Testis (tissue), 3 donors: ENCODE measurements around the gene FAM20C. TPM values are rescaled to one million over a fixed set of nuclear protein-coding genes. Genes with fewer than 3 reads are reported as not detected.
A peak's percentile ranks its signal among the peaks of the same experiment; 100 is the strongest.

Source experiments
- DNase-seq: peaks from one replicate; pipeline ENCODE4 v3.0.0-alpha.2; 2019
- H3K27ac ChIP-seq, 2 donors: fragments of 200-600 bp; sonication (generic); one replicate each; pipeline ENCODE4 v1.5.1; 2019
- H3K27me3 ChIP-seq: fragments of 200-600 bp; sonication (generic); one replicate; pipeline ENCODE4 v1.5.1; 2019
- H3K36me3 ChIP-seq: fragments of 200-600 bp; sonication (generic); one replicate; pipeline ENCODE4 v1.5.1; 2017; ENCODE audit warnings: low read depth; ENCODE audit errors: missing control alignments
- H3K4me1 ChIP-seq: fragments of 200-600 bp; sonication (generic); one replicate; pipeline ENCODE4 v1.5.1; 2019
- H3K4me3 ChIP-seq, 2 donors: fragments of 200-600 bp; sonication (generic); one replicate each; pipeline ENCODE4 v1.5.1; 2017 to 2019
- H3K9me3 ChIP-seq: fragments of 200-600 bp; sonication (generic); one replicate; pipeline ENCODE4 v1.5.1; 2017
- CTCF ChIP-seq, 3 experiments: fragments of 450-650 bp in 2 of 3; fragments of 200-600 bp in 1 of 3; sonication (generic) in 1 of 3; IDR thresholded peaks; one replicate each; pipeline ENCODE4 v1.5.1; 2016 to 2019; ENCODE audit warnings: antibody characterized with exemption in 3 of 3, mild to moderate bottlenecking in 2 of 3, moderate library complexity in 1 of 3
- POLR2A ChIP-seq: fragments of 450-650 bp; IDR thresholded peaks from one replicate; pipeline ENCODE4 v1.6.1; 2017; ENCODE audit warnings: antibody characterized with exemption, mild to moderate bottlenecking, moderate library complexity
- WGBS, 2 donors: methylation state at CpG; one replicate each; pipeline ENCODE4 v1.1.5; 2018; 5-methylcytosine and 5-hydroxymethylcytosine counted together
- intact Hi-C: fragments of 100-400 bp; cut with DNase I; formaldehyde crosslinking; loops from one replicate; pipeline ENCODE4 v1.15.1; 2023; ENCODE audit warnings: low total_unique reads
- polyA plus RNA-seq: library from polyadenylated mRNA; stranded (reverse); fragments of 350-450 nt; fragmentation: Illumina TruSeq; extraction: RNeasy Lipid Tissue Mini Kit (QIAGEN cat#74804); gene quantifications from one replicate; pipeline ENCODE4 v1.2.3, GENCODE V29; 2014; ENCODE audit warnings: low read depth, low replicate concordance; ENCODE audit not compliant: insufficient read depth
- total RNA-seq, 2 donors: library from RNA; depleted of rRNA; stranded (reverse); fragments of >200 nt; gene quantifications; one replicate each; pipeline ENCODE4 v1.2.3, GENCODE V29; 2016

The FAM20C gene
- total and polyA plus RNA-seq, 3 donors from 2014 or later = 14.0 to 36.7 (median 34.0) TPM

GRCh38 chr7:190196-190595, 2.2 kb upstream of the FAM20C start:
- no peak overlapping the region for H3K4me3 ChIP-seq
- intact Hi-C loops = no loop called here
- no peak for DNase-seq
- H3K27me3 ChIP-seq = no peaks in the 10 kb centered on the region
- no peaks in the 10 kb centered on the region for H3K36me3 ChIP-seq
- no peaks in the 10 kb centered on the region for H3K9me3 ChIP-seq
- TF ChIP-seq CTCF (IDR thresholded peaks at IDR 0.05) (no peak), POLR2A (no peak)
- 85 to 87% methylated on average over 21 of the region's 21 CpGs for WGBS, 2 donors
- H3K27ac ChIP-seq = no peak overlapping the region
- peaks cover 14% of the 10 kb centered on the region for H3K4me1 ChIP-seq

- Histone ChIP-seq H3K27me3 (no peaks in the 10 kb centered on the region), H3K9me3 (no peaks in the 10 kb centered on the region), H3K36me3 (no peaks in the 10 kb centered on the region), H3K27ac (peak overlapping the region; percentile 25 to 79), H3K4me3 (peak overlapping the region; percentile 62 to 67), H3K4me1 (peaks cover 18% of the 10 kb centered on the region)
- intact Hi-C loops = no loop called here
- 30 to 32% methylated on average over 16 to 17 of the region's 34 CpGs for WGBS, 2 donors
- TF ChIP-seq CTCF (IDR thresholded peaks at IDR 0.05) (no peak), POLR2A (no peak)
- peak; percentile 49 for DNase-seq
Measured at GRCh38 chr7:191105-191980, 1.0 kb upstream of the FAM20C start.

- Histone ChIP-seq H3K27ac (peak overlapping the region in 1 of 2 donors; percentile 79), H3K27me3 (no peaks in the 10 kb centered on the region), H3K4me3 (peak overlapping the region; percentile 62 to 74), H3K4me1 (peaks cover 18% of the 10 kb centered on the region), H3K36me3 (no peaks in the 10 kb centered on the region), H3K9me3 (no peaks in the 10 kb centered on the region)
- DNase-seq = no peak
- intact Hi-C loops = no loop called here
- TF ChIP-seq CTCF (IDR thresholded peaks at IDR 0.05) = no peak
- TF ChIP-seq POLR2A = no peak
- 0% methylated on average over 21 of the region's 119 CpGs; no CpG with 5 or more reads in 1 of the 2 donors for WGBS, 2 donors
Measured at GRCh38 chr7:192701-193480, 520 bp downstream of the FAM20C start.

- H3K4me1 ChIP-seq = peaks cover 18% of the 10 kb centered on the region
- 5 to 6% methylated on average over 4 to 53 of the region's 57 CpGs for WGBS, 2 donors
- no peak for DNase-seq
Measured at GRCh38 chr7:193481-194251, 1.3 kb downstream of the FAM20C start.

More at GRCh38 chr7:193481-194251, 1.3 kb downstream of the FAM20C start:
- H3K27ac ChIP-seq = peak overlapping the region in 1 of 2 donors; percentile 11
- intact Hi-C loops = no loop called here
- no peaks in the 10 kb centered on the region for H3K27me3 ChIP-seq
- H3K9me3 ChIP-seq = no peaks in the 10 kb centered on the region
- TF ChIP-seq POLR2A (no peak), CTCF (IDR thresholded peaks at IDR 0.05) (no peak)
- H3K4me3 ChIP-seq = peak overlapping the region; percentile 62 to 74
- H3K36me3 ChIP-seq = no peaks in the 10 kb centered on the region
